ENCODE results near the gene CCDC187. TPM values are rescaled to one million over a fixed set of nuclear protein-coding genes. Genes with fewer than 3 reads are reported as not detected.

Gene CCDC187
- total and polyA plus RNA-seq, 2 of the 4 experiments (the other 2 are of a cell fraction): not detected

DNA sequence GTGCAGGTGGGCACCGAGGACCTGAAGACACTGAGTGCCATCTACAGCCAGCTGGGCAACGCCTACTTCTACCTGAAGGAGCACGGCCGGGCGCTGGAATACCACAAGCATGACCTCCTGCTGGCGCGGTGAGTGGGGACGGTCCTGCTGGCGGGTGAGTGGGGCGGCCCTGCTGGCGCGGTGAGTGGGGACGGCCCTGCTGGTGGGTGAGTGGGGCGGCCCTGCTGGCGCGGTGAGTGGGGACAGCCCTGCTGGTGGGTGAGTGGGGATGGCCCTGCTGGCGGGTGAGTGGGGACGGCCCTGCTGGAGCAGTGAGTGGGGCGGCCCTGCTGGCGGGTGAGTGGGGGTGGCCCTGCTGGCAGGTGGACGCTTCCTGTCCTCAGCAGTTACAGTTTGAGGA is 30.6 kb upstream of the CCDC187 start:
- Histone ChIP-seq H4K8ac (ENCODE audit: low read depth in 2 of 2, low read length in 2 of 2) (no peak overlapping the region), H3K4me1 (ENCODE audit: control insufficient read depth, insufficient read depth, low read length) (peaks cover 23% of the 10 kb centered on the region), H3K27ac (ENCODE audit: insufficient read depth, low read length) (no peak overlapping the region), H3K9me3 (ENCODE audit: control insufficient read depth, insufficient read depth, low read length) (no peaks in the 10 kb centered on the region), H2AK9ac (replicated peaks; ENCODE audit: low read depth, low read length, poor library complexity) (no peak overlapping the region), H3K27me3 (ENCODE audit: control insufficient read depth, insufficient read depth, low read length) (no peaks in the 10 kb centered on the region), H4K5ac (ENCODE audit: low read depth, low read length) (no peak overlapping the region), H2BK120ac (ENCODE audit: low read depth, low read length) (no peak overlapping the region), H3K4ac (ENCODE audit: low read depth, low read length) (no peak overlapping the region), H2BK20ac (ENCODE audit: low read depth, low read length) (no peak overlapping the region), H2BK5ac (ENCODE audit: low read depth, low read length, poor library complexity, severe bottlenecking) (no peak overlapping the region), H3K56ac (ENCODE audit: extremely low read depth, insufficient read depth, low read length) (no peak overlapping the region), H3K4me2 (ENCODE audit: low read depth, low read length) (no peak overlapping the region), H3K9ac (ENCODE audit: low read depth, low read length) (no peak overlapping the region), H4K20me1 (ENCODE audit: insufficient read depth, low read length) (peaks cover 90% of the 10 kb centered on the region), H2AFZ (replicated peaks; ENCODE audit: low read length, poor library complexity) (no peak overlapping the region), H3K18ac (ENCODE audit: low read depth, low read length) (no peak overlapping the region), H3K14ac (replicated peaks; ENCODE audit: low read depth, low read length) (no peak overlapping the region), H2AK5ac (ENCODE audit: low read depth, low read length) (no peak overlapping the region), H3K4me3 (ENCODE audit: insufficient read depth, low read depth, low read length) (no peak overlapping the region), H3K23ac (ENCODE audit: low read depth, low read length) (no peak overlapping the region), H3K9me1 (ENCODE audit: insufficient read depth, low read length) (peaks cover 6% of the 10 kb centered on the region; the same call in 1 of the 2 replicates), H3K36me3 (ENCODE audit: control insufficient read depth, insufficient read depth, low read length) (peaks cover 70% of the 10 kb centered on the region), H4K91ac (ENCODE audit: insufficient read depth, low read depth, low read length) (no peak overlapping the region), H2BK15ac (ENCODE audit: low read depth, low read length) (no peak overlapping the region), H3K79me1 (ENCODE audit: low read depth in 1 of 2, low read length in 2 of 2) (peaks cover 4 to 83% of the 10 kb centered on the region in 2 experiments)
- dilution Hi-C loops (cut with HindIII; ENCODE audit: low sequenced_read_pairs, unreplicated experiment) (no loop called here), intact Hi-C loops (cut with micrococcal nuclease) (no loop called here), in situ Hi-C loops (cut with MboI; ENCODE audit: low sequenced_read_pairs) (no loop called here)
- 96% methylated on average over 19 of the region's 21 CpGs; no CpG with 5 or more reads in 1 of the 2 experiments for WGBS, 2 experiments (ENCODE audit: extremely low coverage in 2 of 2, insufficient read length in 1 of 2)
- CTCF ChIA-PET: no interaction called here
- DNase-seq: no peak
- no peak for TF ChIP-seq ELK1 (IDR thresholded peaks at IDR 0.05; ENCODE audit: borderline replicate concordance, low read depth, low read length)
- TF ChIP-seq BHLHE40 (IDR thresholded peaks at IDR 0.05; ENCODE audit: low read depth, low read length): no peak
- no peak for TF ChIP-seq MAFK (IDR thresholded peaks at IDR 0.05; ENCODE audit: low read depth, low read length)
- TF ChIP-seq RCOR1 (IDR thresholded peaks at IDR 0.05; ENCODE audit: insufficient replicate concordance, low read length): no peak
- no peak for TF ChIP-seq FOS (IDR thresholded peaks at IDR 0.05; ENCODE audit: low read depth, low read length)
- TF ChIP-seq RAD21 (IDR thresholded peaks at IDR 0.05; ENCODE audit: low read length): no peak
- TF ChIP-seq MXI1 (IDR thresholded peaks at IDR 0.05; ENCODE audit: borderline replicate concordance, low read depth, low read length): no peak
- TF ChIP-seq CTCF (conservative IDR thresholded peaks at IDR 0.05; ENCODE audit: low read depth, low read length): no peak
- no peak for TF ChIP-seq USF2 (IDR thresholded peaks at IDR 0.05; ENCODE audit: low read depth, low read length)
- TF ChIP-seq CHD1 (IDR thresholded peaks at IDR 0.05; ENCODE audit: low read depth, low read length): no peak
- TF ChIP-seq POLR2A (IDR thresholded peaks at IDR 0.05; ENCODE audit: low read depth, low read length): no peak
- no peak for TF ChIP-seq MAZ (IDR thresholded peaks at IDR 0.05; ENCODE audit: borderline replicate concordance, low read depth, low read length)
- no peak for TF ChIP-seq SMC3 (IDR thresholded peaks at IDR 0.05; ENCODE audit: low read depth, low read length)
- TF ChIP-seq CEBPB (IDR thresholded peaks at IDR 0.05; ENCODE audit: low read depth, low read length): no peak
- no peak for TF ChIP-seq RFX5 (IDR thresholded peaks at IDR 0.05; ENCODE audit: low read depth, low read length)
- no peak for TF ChIP-seq NFE2L2 (IDR thresholded peaks at IDR 0.05; ENCODE audit: low read depth, low read length)
- BruUV-seq (replicated peaks): no TSS peak
- POLR2A ChIA-PET (ENCODE audit: unreplicated experiment): no interaction called here
- ATAC-seq (ENCODE audit: low read depth): no peak
